ENCODE measurements around the gene MRLN.

MRLN gene

DNA sequence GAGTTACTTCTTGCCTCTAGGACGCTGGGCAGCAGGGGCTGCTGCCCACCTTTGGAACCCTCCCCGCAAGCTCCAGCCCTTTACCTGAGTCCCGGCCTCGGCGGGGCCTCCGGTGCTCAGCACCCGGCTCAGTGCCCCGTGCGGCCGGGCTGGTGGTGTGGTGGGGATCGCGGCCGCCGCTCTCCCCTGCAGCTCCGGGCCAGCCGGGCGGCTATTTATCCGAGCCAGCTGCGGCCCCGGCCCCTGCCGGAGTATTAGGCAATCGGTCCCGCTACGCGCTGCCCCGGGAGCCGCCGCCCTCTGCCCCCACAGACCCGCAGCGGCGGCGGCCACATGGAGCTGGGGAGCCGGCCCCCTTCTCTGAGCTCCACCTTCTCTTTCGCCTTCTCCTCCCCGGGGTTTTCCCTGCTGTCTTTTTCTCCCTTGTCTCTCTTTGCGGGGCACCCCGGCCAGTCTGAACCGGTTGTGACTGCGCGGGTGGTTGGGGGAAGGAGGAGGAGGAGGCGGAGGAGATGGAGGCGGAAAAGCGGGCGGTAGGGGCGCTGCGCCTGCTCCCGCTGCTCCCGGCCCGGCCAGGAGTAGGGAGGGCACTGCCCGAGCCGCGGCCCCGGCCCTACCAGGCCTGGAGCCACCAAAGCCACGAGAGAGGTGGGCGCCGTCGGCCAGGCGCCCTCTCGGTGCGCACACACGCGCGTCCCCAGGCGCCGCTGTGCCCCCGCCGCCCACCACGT lies 43.7 kb downstream of the MRLN start, which contains the start of gene SLC16A9:
TSS of gene SLC16A9 (minus strand) at position 456 of the 731 bp plus-strand sequence. CDS start 25,559 bp downstream, outside the sequence.
- peak within 1 kb of the TSS; percentile 67 for H3K4me3 ChIP-seq (ENCODE audit: low read depth, low read length)
- no peak for DNase-seq (ENCODE audit: low read depth)

- peak overlapping the region; percentile 67 for H3K4me3 ChIP-seq (ENCODE audit: low read depth, low read length)
- DNase-seq (ENCODE audit: low read depth): no peak
Observed at GRCh38 chr10:59708816-59709394, 44.4 kb downstream of the MRLN start.

DNA sequence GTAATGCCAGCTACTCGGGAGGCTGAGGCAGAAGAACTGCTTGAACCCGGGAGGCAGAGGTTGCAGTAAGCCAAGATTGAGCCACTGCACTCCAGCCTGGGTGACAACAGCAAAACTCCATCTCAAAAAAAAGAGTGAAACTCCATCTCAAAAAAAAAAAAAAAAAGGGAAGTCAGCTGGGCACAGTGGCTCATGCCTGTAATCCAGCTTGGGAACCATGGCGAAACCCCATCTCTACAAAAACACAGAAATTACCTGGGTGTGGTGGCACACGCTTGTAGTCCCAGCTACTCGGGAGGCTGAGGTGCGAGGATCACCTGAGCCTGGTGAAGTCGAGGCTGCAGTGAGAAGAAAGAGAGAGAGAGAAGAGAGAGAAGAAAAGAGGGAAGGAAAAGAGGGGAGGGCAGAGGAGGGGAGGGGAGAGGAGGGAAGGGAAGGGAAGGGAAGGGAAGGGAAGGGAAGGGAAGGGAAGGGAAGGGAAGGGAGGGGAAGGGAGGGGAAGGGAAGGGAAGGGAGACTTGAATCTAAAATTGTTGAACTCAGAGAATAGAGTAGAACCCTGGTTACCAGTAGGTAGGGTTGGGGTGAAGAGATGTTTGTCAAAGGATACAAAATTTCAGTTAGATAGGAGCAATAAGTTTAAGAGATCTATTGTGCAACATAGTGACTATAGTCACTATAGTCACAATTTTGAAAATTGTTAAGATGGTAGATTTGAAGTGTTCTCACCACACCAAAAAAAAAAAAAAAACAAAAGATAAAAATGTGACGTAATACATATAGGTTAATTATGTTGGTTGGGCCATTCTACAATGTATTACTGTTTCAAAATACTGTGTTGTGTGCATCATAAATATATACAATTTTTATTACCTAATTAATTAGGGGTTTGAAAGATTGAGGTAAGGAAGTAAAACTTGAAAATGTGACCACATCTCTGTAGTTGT lies 46.1 kb downstream of the MRLN start:
- no peak for DNase-seq (ENCODE audit: low read depth)
- H3K4me3 ChIP-seq (ENCODE audit: low read depth, low read length): no peak overlapping the region

DNA sequence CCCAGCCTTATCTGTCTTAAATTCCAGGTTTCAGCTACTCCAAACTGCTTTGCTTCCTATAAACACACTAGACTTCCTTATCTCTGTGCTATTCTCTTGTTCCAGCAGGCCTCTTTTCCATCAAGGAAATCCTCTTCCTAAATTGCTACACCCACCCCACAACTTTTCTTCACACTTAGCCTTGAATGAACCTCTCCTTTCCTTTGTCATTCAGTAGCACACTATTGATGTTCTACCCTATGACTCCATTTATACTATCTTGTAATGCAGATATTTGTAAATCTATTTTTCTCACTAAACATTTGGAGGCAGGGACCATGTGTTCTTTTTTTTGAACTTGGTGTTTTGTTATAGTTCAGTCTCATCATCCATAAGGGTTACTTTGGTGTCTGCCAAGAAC lies 47.3 kb downstream of the MRLN start:
- no peak overlapping the region for H3K4me3 ChIP-seq (ENCODE audit: low read depth, low read length)
- no peak for DNase-seq (ENCODE audit: low read depth)

- DNase-seq (ENCODE audit: low read depth): no peak
- no peak overlapping the region for H3K4me3 ChIP-seq (ENCODE audit: low read depth, low read length)
Observed at GRCh38 chr10:59704630-59705029, 48.6 kb downstream of the MRLN start.

DNA sequence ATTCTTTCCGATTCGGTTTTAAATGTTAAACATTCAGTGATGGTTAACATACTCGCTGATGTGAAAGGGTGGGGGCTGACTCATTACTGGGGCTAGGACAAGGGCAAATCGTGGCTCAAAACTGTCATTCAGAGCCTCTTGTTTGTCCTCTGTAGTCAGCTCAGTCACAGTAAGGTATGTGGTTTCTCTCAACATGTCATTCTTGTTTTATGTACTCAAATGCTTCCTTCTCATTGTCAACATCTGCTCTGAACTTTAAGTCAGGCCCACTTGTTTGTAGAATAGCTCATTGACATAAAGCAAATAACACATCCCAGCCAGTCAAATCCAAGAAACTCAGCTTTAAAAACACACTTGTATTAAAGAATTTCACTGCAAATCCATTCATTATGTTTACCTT lies 50.9 kb downstream of the MRLN start:
- no peak for DNase-seq (ENCODE audit: low read depth)
- H3K4me3 ChIP-seq (ENCODE audit: low read depth, low read length): no peak overlapping the region

DNA sequence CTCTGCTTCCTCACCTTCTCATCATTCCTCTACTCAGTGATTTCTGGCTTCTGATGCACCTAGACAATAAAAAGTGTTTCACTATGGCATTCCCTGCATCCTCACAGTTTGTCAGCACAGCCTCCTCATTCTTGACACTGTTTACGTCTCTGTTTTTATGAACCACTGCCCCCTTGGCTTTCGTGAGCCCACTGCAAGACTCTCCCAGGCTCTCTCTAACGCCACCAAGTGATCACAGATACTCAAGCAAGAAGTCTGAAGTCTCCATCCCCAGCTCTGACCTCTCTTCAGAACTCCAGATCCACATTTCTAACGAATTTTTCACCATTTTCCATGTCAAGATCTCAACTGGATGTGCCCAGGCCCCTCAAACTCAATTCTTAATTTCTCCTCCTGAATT lies 52.5 kb downstream of the MRLN start:
- H3K4me3 ChIP-seq (ENCODE audit: low read depth, low read length): no peak overlapping the region
- no peak for DNase-seq (ENCODE audit: low read depth)

GRCh38 chr10:59698326-59698725 lies 54.9 kb downstream of the MRLN start:
- H3K4me3 ChIP-seq (ENCODE audit: low read depth, low read length): no peak overlapping the region
- no peak for DNase-seq (ENCODE audit: low read depth)

GRCh38 chr10:59695637-59696036 lies 57.6 kb downstream of the MRLN start:
- no peak overlapping the region for H3K4me3 ChIP-seq (ENCODE audit: low read depth, low read length)

DNA sequence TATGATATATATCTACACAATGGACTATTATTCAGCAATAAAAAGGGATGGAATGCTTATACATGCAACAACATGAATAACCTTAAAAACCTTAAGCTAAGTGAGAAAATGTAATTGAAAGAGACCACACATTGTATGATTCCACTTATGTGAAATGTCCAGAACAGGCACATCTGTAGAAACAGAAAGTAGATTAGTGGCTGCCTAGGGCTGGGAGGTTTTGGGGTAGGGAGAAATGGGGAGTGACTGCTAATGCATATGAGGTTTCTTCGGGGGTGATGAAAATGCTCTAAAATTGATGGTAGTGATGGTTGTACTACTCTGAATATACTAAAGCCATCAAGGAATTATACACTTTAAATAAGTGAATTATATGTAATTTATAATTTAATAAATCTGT lies 58.3 kb downstream of the MRLN start:
- H3K4me3 ChIP-seq (ENCODE audit: low read depth, low read length): no peak overlapping the region
- DNase-seq (ENCODE audit: low read depth): no peak

More at GRCh38 chr10:59695637-59696036, 57.6 kb downstream of the MRLN start:
- DNase-seq (ENCODE audit: low read depth): no peak

DNA sequence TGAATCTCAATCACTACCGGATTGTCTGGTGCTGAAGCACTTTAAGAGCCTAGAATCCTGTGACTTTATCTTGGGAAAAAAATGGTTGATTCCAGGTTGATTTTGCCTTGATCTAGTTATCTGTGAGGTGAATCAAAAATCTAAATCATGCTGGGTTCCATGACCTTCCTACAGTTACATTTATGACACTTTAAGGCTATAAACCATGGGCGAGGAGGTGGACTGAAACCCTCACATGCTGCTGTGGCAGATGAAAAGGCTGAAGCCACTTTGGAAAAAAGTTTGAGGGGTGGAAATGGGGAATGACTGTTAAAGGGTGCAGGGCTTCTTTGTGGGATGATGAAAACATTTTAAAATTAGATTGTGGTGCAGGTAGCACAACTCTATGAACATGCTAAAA lies 61.1 kb downstream of the MRLN start:
- no peak overlapping the region for H3K4me3 ChIP-seq (ENCODE audit: low read depth, low read length)
- DNase-seq (ENCODE audit: low read depth): no peak

DNA sequence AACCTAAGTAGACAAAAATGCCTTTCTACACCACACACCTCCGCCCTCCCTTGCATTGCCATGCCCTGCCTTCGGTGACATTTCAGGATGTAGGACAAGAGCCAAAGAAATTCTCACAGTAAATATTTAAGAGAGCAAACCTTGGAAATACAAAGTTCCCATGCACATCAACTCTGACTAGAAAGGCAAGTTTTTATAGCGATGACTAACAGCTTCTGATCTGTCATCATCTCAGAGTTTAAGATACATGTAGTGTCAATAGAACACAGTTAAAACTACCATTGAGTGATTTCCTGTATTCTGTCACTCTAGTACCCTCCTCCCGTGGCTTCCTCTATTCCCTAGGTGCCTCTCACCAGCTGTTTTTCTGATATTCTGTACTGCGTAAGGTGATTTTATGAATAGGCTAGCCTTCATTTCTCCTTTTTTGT lies 64.3 kb downstream of the MRLN start:
- H3K4me3 ChIP-seq (ENCODE audit: low read depth, low read length): no peak overlapping the region
- DNase-seq (ENCODE audit: low read depth): no peak

DNA sequence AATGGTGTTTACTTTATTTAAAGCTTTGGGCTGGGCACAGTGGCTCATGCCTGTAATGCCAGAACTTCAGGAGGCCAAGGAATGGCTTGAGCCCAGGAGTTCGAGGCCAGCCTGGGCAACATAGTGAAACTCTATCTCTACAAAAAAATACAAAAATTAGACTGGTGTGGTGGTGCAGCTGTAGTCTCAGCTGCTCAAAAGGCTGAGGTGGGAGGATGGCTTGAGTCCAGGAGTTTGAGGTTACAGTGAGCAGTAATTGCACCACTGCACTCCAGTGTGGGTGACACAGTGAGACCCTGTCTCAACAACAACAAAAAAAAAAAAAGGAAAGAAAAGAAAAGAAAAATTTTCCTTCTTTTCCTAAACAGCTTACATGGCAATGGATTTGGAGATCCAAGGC lies 65.6 kb downstream of the MRLN start:
- H3K4me3 ChIP-seq (ENCODE audit: low read depth, low read length): no peak overlapping the region
- no peak for DNase-seq (ENCODE audit: low read depth)
